ENCODE data around the gene CCDC70.

Gene CCDC70

DNA sequence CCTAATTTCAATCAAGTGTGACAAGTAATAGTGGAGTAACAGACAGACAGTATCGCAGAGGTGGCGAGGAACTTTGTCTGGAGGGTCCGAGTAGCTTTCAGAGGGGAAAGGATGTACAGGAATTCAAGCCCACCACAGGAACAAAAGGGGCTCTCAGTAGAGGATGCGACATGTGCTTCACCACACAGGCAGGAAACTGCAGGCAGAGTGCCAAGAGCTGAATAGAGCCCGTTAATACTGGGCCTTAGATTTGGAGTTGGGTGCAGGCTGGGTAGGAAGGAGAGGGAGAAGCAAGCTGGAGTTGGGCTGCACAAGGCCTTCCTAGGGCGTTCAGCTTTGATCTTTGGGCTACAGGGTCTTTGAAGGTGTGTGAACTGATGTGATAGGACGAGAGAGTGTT, 1.2 kb downstream of the CCDC70 start:
- TF ChIP-seq POLR2A (IDR thresholded peaks at IDR 0.05; ENCODE audit: low read length): no peak
- TF ChIP-seq GATA1 (IDR thresholded peaks at IDR 0.05; ENCODE audit: low read depth, low read length): no peak

GRCh38 chr13:51865838-51866237, 4.1 kb downstream of the CCDC70 start:
- no peak for DNase-seq
- TF ChIP-seq POLR2A (IDR thresholded peaks at IDR 0.05; ENCODE audit: low read length): no peak
- no peak for TF ChIP-seq GATA1 (IDR thresholded peaks at IDR 0.05; ENCODE audit: low read depth, low read length)

More for the DNA sequence above, 1.2 kb downstream of the CCDC70 start:
- no peak for DNase-seq

DNA sequence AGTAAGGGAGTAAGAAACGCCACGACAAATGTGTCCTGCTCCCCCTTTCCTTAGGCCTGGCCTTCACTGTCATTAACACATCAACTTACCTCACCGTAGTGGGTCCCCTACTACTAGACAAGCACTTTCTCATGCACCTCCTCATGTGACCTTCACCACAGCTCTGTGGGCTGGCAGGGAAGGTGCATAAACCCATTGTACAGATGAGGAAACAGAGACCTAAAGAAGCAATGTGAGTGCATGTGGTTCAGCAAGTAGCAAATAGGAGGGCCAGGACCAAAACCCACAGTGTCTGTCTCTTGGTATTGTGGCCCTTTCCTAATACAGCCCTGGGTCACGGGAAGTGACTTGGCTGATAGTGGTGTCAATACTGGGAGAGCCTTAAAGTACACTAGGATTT, 5.3 kb downstream of the CCDC70 start:
- no peak for TF ChIP-seq GATA1 (IDR thresholded peaks at IDR 0.05; ENCODE audit: low read depth, low read length)
- no peak for TF ChIP-seq POLR2A (IDR thresholded peaks at IDR 0.05; ENCODE audit: low read length)
- no peak for DNase-seq

DNA sequence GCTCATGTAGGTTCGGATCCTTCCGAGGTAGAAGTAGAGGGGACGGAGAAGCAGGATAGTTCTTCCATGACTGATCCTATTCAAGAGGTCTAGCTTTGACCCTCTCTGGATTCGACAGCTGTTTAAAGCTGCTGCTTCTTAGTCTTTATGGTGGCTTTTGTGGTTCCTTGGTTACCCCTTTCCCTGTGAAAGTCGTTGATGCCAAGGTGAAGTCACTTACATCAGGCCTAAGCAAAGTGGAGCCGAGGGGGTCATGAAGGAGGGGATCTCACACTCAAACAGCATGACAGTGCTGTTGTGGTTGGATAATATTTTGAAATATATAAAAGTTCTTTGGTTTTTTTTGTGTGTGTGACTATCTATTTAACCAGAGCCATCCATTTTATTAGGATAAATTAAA, 8.1 kb downstream of the CCDC70 start:
- TF ChIP-seq GATA1 (IDR thresholded peaks at IDR 0.05; ENCODE audit: low read depth, low read length) (no peak), POLR2A (IDR thresholded peaks at IDR 0.05; ENCODE audit: low read length) (no peak)

DNA sequence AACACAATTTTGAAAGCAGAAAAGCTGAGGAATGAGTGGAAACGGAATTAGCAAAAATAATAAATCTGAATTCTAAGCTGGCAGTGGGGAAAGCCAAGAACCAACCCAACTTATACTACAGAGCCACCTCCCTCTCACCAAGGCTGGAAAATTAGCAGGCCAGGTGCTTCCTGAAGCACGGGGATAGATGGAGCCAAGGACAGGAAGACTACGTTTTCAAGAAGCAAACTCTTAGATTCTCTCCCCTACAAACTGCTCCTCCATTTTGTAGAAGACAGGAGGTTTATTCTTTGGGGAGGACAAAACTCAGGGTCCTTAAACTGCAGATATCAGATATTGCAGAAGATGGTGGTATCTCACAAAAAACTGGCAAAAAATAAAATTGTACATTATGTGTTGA, 8.8 kb downstream of the CCDC70 start:
- no peak for TF ChIP-seq GATA1 (IDR thresholded peaks at IDR 0.05; ENCODE audit: low read depth, low read length)
- no peak for TF ChIP-seq POLR2A (IDR thresholded peaks at IDR 0.05; ENCODE audit: low read length)
- DNase-seq: no peak

More for the DNA sequence above, 8.1 kb downstream of the CCDC70 start:
- DNase-seq: no peak

GRCh38 chr13:51873117-51873798, 11.5 kb downstream of the CCDC70 start:
- TF ChIP-seq POLR2A (IDR thresholded peaks at IDR 0.05; ENCODE audit: low read length) (no peak), GATA1 (IDR thresholded peaks at IDR 0.05; ENCODE audit: low read depth, low read length) (no peak)
- no peak for DNase-seq

GRCh38 chr13:51873837-51874236, 12.1 kb downstream of the CCDC70 start:
- no peak for DNase-seq
- TF ChIP-seq POLR2A (IDR thresholded peaks at IDR 0.05; ENCODE audit: low read length) (no peak), GATA1 (IDR thresholded peaks at IDR 0.05; ENCODE audit: low read depth, low read length) (no peak)

GRCh38 chr13:51874651-51875050, 12.9 kb downstream of the CCDC70 start:
- no peak for DNase-seq
- TF ChIP-seq GATA1 (IDR thresholded peaks at IDR 0.05; ENCODE audit: low read depth, low read length) (no peak), POLR2A (IDR thresholded peaks at IDR 0.05; ENCODE audit: low read length) (no peak)

DNA sequence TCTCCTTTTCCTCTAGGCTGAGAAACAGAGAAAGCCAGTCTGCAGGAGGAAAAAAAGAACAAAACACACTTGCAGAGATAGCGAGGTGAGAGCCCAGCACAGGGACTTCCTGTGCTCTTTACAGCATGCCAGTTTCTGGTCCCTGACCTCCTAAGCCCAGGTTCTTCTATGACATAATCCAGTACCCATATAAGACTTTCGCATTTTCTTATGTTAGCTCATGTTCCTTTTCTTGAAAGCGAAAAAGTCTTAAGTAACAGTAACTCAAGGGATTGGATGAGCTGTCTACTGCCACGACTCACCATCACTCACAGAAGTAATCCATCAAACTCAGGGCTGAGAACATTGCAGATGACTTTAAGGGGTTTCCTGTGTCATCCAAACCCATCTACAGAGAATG, 17.4 kb downstream of the CCDC70 start:
- TF ChIP-seq GATA1 (IDR thresholded peaks at IDR 0.05; ENCODE audit: low read depth, low read length) (no peak), POLR2A (IDR thresholded peaks at IDR 0.05; ENCODE audit: low read length) (no peak)
- DNase-seq: no peak

- TF ChIP-seq POLR2A (IDR thresholded peaks at IDR 0.05; ENCODE audit: low read length): no peak
- no peak for TF ChIP-seq GATA1 (IDR thresholded peaks at IDR 0.05; ENCODE audit: low read depth, low read length)
- no peak for DNase-seq
Measured at GRCh38 chr13:51881296-51881695, 19.5 kb downstream of the CCDC70 start.

DNA sequence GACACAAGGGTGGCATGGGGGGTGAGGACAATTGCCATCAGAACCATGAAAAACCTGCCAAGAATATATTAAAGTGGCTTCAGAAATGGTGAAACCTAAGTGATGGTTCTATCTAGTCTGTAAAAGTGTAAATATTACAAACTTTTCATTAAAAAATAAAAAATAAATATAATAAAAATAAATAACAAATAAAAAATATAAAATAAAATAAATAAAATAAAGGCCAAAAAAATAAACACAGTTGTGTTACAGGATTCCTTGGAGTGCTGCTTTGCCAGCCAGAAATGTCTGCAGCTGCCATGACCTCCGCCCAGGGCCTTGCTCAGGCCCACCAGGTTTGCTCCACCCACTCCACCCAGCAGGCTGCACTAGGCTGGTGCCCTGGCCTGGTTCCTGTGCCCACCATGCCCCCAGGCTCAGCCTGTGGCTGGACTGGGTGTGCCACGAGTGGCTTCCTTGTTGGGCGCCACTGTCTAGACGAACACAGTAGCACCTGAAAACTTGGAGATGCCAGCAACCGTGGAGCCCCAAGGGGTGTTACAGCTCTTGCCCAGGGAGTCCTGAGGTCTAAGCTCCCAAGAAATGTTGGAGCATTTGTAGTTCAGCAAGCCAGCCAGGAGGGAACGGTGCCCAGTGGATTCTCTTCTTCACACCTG, 20.9 kb downstream of the CCDC70 start:
- no peak for DNase-seq
- TF ChIP-seq GATA1 (IDR thresholded peaks at IDR 0.05; ENCODE audit: low read depth, low read length): no peak
- TF ChIP-seq POLR2A (IDR thresholded peaks at IDR 0.05; ENCODE audit: low read length): no peak

- no peak for TF ChIP-seq GATA1 (IDR thresholded peaks at IDR 0.05; ENCODE audit: low read depth, low read length)
- no peak for TF ChIP-seq POLR2A (IDR thresholded peaks at IDR 0.05; ENCODE audit: low read length)
- no peak for DNase-seq
Measured at GRCh38 chr13:51883226-51883600, 21.4 kb downstream of the CCDC70 start.

GRCh38 chr13:51885651-51886050, 23.9 kb downstream of the CCDC70 start:
- TF ChIP-seq POLR2A (IDR thresholded peaks at IDR 0.05; ENCODE audit: low read length) (no peak), GATA1 (IDR thresholded peaks at IDR 0.05; ENCODE audit: low read depth, low read length) (no peak)
- DNase-seq: no peak

- DNase-seq: no peak
- TF ChIP-seq POLR2A (IDR thresholded peaks at IDR 0.05; ENCODE audit: low read length) (no peak), GATA1 (IDR thresholded peaks at IDR 0.05; ENCODE audit: low read depth, low read length) (no peak)
Measured at GRCh38 chr13:51887468-51887867, 25.7 kb downstream of the CCDC70 start.

DNA sequence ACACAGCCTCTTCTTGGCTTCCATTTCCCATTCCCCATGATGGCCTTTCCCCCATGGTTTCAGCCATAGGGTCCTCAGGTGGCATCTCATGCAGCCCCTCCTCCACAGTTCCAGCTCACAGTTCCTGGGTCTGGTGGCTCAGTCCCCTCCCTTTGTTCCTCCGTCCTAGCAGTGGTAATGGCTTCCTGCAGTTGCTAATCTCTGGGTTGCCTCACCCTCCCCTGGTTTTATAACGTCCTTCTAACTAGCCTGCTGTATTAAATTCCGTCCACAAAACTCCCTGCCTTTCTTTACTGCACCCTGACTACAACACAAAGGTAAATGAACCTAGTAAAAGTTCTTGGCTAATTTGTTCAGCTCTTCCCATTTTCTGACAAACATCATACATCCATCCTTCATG, 30.9 kb downstream of the CCDC70 start:
- no peak for DNase-seq

More for the DNA sequence above, 30.9 kb downstream of the CCDC70 start:
- no peak for TF ChIP-seq GATA1 (IDR thresholded peaks at IDR 0.05; ENCODE audit: low read depth, low read length)
- TF ChIP-seq POLR2A (IDR thresholded peaks at IDR 0.05; ENCODE audit: low read length): no peak
